Measurements from ENCODE around the gene NFX1.

DNA sequence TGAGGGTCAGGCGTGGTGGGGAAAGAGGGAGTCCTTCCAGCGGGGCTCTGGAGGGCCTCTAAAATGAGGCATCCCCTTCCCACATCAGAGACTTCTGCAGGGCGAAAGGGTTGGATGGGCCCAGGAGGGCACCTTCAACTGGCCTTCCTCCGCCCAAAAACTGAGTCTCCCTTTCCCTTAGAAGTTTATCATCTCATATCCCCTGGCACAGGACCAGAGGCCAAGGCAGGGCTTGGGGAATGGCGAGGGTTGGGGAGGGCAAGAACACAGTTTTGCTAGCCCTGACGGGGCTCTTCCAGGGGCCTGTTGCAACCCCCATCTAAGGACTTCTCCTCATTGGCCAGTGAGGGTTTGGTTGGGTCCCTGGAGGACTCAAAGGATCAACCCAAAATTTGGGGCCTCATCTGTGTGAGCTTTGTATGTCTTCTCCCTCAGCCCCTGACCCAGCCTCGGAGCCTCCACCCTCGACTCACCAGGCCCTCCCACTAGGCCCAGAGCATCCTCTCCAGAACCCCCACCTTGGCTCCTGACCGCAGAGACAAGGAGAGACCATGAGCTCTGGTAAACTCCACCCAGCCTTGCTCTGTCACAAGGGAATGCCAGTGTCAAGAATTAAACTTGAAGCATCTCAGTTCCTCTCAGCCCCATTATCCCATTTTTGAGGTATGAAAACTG lies 87.9 kb downstream of the NFX1 start:
- TF ChIP-seq, protein P1, sequence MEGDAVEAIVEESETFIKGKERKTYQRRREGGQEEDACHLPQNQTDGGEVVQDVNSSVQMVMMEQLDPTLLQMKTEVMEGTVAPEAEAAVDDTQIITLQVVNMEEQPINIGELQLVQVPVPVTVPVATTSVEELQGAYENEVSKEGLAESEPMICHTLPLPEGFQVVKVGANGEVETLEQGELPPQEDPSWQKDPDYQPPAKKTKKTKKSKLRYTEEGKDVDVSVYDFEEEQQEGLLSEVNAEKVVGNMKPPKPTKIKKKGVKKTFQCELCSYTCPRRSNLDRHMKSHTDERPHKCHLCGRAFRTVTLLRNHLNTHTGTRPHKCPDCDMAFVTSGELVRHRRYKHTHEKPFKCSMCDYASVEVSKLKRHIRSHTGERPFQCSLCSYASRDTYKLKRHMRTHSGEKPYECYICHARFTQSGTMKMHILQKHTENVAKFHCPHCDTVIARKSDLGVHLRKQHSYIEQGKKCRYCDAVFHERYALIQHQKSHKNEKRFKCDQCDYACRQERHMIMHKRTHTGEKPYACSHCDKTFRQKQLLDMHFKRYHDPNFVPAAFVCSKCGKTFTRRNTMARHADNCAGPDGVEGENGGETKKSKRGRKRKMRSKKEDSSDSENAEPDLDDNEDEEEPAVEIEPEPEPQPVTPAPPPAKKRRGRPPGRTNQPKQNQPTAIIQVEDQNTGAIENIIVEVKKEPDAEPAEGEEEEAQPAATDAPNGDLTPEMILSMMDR (tag by site-specific recombination; IDR thresholded peaks at IDR 0.05), result no peak
- TF ChIP-seq SETDB1 (IDR thresholded peaks at IDR 0.05; ENCODE audit: insufficient read length, low read length), result no peak
- no peak for TF ChIP-seq ZNF670 (tag by site-specific recombination; IDR thresholded peaks at IDR 0.05; ENCODE audit: low read depth)
- TF ChIP-seq ZNF624 (tag by site-specific recombination; IDR thresholded peaks at IDR 0.05), result no peak
- TF ChIP-seq, protein P2, sequence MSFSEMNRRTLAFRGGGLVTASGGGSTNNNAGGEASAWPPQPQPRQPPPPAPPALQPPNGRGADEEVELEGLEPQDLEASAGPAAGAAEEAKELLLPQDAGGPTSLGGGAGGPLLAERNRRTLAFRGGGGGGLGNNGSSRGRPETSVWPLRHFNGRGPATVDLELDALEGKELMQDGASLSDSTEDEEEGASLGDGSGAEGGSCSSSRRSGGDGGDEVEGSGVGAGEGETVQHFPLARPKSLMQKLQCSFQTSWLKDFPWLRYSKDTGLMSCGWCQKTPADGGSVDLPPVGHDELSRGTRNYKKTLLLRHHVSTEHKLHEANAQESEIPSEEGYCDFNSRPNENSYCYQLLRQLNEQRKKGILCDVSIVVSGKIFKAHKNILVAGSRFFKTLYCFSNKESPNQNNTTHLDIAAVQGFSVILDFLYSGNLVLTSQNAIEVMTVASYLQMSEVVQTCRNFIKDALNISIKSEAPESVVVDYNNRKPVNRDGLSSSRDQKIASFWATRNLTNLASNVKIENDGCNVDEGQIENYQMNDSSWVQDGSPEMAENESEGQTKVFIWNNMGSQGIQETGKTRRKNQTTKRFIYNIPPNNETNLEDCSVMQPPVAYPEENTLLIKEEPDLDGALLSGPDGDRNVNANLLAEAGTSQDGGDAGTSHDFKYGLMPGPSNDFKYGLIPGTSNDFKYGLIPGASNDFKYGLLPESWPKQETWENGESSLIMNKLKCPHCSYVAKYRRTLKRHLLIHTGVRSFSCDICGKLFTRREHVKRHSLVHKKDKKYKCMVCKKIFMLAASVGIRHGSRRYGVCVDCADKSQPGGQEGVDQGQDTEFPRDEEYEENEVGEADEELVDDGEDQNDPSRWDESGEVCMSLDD (tag by site-specific recombination; IDR thresholded peaks at IDR 0.05), result no peak
- TF ChIP-seq ZBTB20 (tag by site-specific recombination; IDR thresholded peaks at IDR 0.05), result no peak
- TF ChIP-seq, protein P3, sequence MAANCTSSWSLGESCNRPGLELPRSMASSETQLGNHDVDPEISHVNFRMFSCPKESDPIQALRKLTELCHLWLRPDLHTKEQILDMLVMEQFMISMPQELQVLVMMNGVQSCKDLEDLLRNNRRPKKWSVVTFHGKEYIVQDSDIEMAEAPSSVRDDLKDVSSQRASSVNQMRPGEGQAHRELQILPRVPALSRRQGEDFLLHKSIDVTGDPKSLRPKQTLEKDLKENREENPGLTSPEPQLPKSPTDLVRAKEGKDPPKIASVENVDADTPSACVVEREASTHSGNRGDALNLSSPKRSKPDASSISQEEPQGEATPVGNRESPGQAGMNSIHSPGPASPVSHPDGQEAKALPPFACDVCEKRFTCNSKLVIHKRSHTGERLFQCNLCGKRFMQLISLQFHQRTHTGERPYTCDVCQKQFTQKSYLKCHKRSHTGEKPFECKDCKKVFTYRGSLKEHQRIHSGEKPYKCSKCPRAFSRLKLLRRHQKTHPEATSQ (tag by site-specific recombination; IDR thresholded peaks at IDR 0.05), result no peak
- no peak for TF ChIP-seq ZNF768 (tag by site-specific recombination; IDR thresholded peaks at IDR 0.05)
- TF ChIP-seq ZNF274 (IDR thresholded peaks at IDR 0.05; ENCODE audit: low read length), result no peak
- no peak for TF ChIP-seq ZNF274 (tag by site-specific recombination; IDR thresholded peaks at IDR 0.05; ENCODE audit: borderline replicate concordance)
- TF ChIP-seq, protein P4, sequence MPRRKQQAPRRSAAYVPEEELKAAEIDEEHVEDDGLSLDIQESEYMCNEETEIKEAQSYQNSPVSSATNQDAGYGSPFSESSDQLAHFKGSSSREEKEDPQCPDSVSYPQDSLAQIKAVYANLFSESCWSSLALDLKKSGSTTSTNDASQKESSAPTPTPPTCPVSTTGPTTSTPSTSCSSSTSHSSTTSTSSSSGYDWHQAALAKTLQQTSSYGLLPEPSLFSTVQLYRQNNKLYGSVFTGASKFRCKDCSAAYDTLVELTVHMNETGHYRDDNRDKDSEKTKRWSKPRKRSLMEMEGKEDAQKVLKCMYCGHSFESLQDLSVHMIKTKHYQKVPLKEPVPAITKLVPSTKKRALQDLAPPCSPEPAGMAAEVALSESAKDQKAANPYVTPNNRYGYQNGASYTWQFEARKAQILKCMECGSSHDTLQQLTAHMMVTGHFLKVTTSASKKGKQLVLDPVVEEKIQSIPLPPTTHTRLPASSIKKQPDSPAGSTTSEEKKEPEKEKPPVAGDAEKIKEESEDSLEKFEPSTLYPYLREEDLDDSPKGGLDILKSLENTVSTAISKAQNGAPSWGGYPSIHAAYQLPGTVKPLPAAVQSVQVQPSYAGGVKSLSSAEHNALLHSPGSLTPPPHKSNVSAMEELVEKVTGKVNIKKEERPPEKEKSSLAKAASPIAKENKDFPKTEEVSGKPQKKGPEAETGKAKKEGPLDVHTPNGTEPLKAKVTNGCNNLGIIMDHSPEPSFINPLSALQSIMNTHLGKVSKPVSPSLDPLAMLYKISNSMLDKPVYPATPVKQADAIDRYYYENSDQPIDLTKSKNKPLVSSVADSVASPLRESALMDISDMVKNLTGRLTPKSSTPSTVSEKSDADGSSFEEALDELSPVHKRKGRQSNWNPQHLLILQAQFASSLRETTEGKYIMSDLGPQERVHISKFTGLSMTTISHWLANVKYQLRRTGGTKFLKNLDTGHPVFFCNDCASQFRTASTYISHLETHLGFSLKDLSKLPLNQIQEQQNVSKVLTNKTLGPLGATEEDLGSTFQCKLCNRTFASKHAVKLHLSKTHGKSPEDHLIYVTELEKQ (tag by site-specific recombination; IDR thresholded peaks at IDR 0.05; ENCODE audit: borderline replicate concordance), result no peak
- TF ChIP-seq, protein P5, sequence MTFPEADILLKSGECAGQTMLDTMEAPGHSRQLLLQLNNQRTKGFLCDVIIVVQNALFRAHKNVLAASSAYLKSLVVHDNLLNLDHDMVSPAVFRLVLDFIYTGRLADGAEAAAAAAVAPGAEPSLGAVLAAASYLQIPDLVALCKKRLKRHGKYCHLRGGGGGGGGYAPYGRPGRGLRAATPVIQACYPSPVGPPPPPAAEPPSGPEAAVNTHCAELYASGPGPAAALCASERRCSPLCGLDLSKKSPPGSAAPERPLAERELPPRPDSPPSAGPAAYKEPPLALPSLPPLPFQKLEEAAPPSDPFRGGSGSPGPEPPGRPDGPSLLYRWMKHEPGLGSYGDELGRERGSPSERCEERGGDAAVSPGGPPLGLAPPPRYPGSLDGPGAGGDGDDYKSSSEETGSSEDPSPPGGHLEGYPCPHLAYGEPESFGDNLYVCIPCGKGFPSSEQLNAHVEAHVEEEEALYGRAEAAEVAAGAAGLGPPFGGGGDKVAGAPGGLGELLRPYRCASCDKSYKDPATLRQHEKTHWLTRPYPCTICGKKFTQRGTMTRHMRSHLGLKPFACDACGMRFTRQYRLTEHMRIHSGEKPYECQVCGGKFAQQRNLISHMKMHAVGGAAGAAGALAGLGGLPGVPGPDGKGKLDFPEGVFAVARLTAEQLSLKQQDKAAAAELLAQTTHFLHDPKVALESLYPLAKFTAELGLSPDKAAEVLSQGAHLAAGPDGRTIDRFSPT (tag by site-specific recombination; IDR thresholded peaks at IDR 0.05), result no peak
- TF ChIP-seq ZNF585B (tag by site-specific recombination; IDR thresholded peaks at IDR 0.05), result no peak
- TF ChIP-seq ZNF529 (tag by site-specific recombination; IDR thresholded peaks at IDR 0.05; ENCODE audit: insufficient replicate concordance), result no peak
